ENCODE results near the gene ELMO1. TPM values are rescaled to one million over a fixed set of nuclear protein-coding genes. Genes with fewer than 3 reads are reported as not detected.

ELMO1 gene
- total and polyA plus RNA-seq, 4 donors, result 6.7 to 51.5 (median 14.8) TPM

- Histone ChIP-seq H3K36me3 (ENCODE audit: control insufficient read depth in 4 of 4, insufficient read depth in 3 of 4, low read depth in 1 of 4, low read length in 3 of 4) (peaks cover 0 to 27% (median 12%) of the 10 kb centered on the region in 4 donors), H3K27ac (ENCODE audit: low read depth in 1 of 2, low read length in 2 of 2) (no peak overlapping the region)
- no peak for DNase-seq (ENCODE audit: low spot score)
Measured at GRCh38 chr7:36862771-36863261, 585.8 kb downstream of the ELMO1 start.

GRCh38 chr7:36861656-36862055 is 587.0 kb downstream of the ELMO1 start:
- H3K27ac ChIP-seq (ENCODE audit: low read depth in 1 of 2, low read length in 2 of 2), result no peak overlapping the region
- 98% methylated on average over 11 of the region's 11 CpGs for WGBS
- DNase-seq (ENCODE audit: low spot score), result no peak
- no peak for TF ChIP-seq YY1 (IDR thresholded peaks at IDR 0.05)
- no peak for TF ChIP-seq JUND (IDR thresholded peaks at IDR 0.05)
- no peak for TF ChIP-seq HNF4A (conservative IDR thresholded peaks at IDR 0.05)
- no peak for TF ChIP-seq FOXA2 (IDR thresholded peaks at IDR 0.05)
- TF ChIP-seq, protein P1, sequence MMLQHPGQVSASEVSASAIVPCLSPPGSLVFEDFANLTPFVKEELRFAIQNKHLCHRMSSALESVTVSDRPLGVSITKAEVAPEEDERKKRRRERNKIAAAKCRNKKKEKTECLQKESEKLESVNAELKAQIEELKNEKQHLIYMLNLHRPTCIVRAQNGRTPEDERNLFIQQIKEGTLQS (IDR thresholded peaks at IDR 0.05), result no peak
- no peak for TF ChIP-seq EGR1 (IDR thresholded peaks at IDR 0.05; ENCODE audit: low read depth in 2 of 2)
- TF ChIP-seq TAF1 (conservative IDR thresholded peaks at IDR 0.05), result no peak
- no peak for TF ChIP-seq HNF4G (IDR thresholded peaks at IDR 0.05)
- no peak for TF ChIP-seq GABPA (IDR thresholded peaks at IDR 0.05 in 1 of 2, conservative IDR thresholded peaks at IDR 0.05 in 1 of 2)
- no peak for TF ChIP-seq SP1 (IDR thresholded peaks at IDR 0.05)
- TF ChIP-seq, protein P2, sequence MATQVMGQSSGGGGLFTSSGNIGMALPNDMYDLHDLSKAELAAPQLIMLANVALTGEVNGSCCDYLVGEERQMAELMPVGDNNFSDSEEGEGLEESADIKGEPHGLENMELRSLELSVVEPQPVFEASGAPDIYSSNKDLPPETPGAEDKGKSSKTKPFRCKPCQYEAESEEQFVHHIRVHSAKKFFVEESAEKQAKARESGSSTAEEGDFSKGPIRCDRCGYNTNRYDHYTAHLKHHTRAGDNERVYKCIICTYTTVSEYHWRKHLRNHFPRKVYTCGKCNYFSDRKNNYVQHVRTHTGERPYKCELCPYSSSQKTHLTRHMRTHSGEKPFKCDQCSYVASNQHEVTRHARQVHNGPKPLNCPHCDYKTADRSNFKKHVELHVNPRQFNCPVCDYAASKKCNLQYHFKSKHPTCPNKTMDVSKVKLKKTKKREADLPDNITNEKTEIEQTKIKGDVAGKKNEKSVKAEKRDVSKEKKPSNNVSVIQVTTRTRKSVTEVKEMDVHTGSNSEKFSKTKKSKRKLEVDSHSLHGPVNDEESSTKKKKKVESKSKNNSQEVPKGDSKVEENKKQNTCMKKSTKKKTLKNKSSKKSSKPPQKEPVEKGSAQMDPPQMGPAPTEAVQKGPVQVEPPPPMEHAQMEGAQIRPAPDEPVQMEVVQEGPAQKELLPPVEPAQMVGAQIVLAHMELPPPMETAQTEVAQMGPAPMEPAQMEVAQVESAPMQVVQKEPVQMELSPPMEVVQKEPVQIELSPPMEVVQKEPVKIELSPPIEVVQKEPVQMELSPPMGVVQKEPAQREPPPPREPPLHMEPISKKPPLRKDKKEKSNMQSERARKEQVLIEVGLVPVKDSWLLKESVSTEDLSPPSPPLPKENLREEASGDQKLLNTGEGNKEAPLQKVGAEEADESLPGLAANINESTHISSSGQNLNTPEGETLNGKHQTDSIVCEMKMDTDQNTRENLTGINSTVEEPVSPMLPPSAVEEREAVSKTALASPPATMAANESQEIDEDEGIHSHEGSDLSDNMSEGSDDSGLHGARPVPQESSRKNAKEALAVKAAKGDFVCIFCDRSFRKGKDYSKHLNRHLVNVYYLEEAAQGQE (IDR thresholded peaks at IDR 0.05), result no peak
- H3K4me3 ChIP-seq (ENCODE audit: low read depth in 1 of 3, low read length in 3 of 3), result no peak overlapping the region
- H3K36me3 ChIP-seq (ENCODE audit: control insufficient read depth in 4 of 4, insufficient read depth in 3 of 4, low read depth in 1 of 4, low read length in 3 of 4), result peaks cover 0 to 30% (median 13%) of the 10 kb centered on the region in 4 donors
- H3K9ac ChIP-seq (ENCODE audit: low read depth in 1 of 2, low read length in 2 of 2), result no peak overlapping the region
- no peaks in the 10 kb centered on the region for H3K4me1 ChIP-seq (ENCODE audit: control insufficient read depth in 4 of 4, insufficient read depth in 4 of 4, low read length in 3 of 4)
- H3K27me3 ChIP-seq (ENCODE audit: control insufficient read depth in 4 of 4, insufficient read depth in 4 of 4, low read length in 3 of 4), result no peaks in the 10 kb centered on the region
- no peaks in the 10 kb centered on the region for H3K9me3 ChIP-seq (ENCODE audit: control insufficient read depth in 4 of 4, low read length in 3 of 4)

More at GRCh38 chr7:36862771-36863261, 585.8 kb downstream of the ELMO1 start:
- H3K4me1 ChIP-seq (ENCODE audit: control insufficient read depth in 4 of 4, insufficient read depth in 4 of 4, low read length in 3 of 4), result no peaks in the 10 kb centered on the region
- no peaks in the 10 kb centered on the region for H3K9me3 ChIP-seq (ENCODE audit: control insufficient read depth in 4 of 4, low read length in 3 of 4)
- 93% methylated on average over 4 of the region's 4 CpGs for WGBS
- no peak overlapping the region for H3K4me3 ChIP-seq (ENCODE audit: low read depth in 1 of 3, low read length in 3 of 3)
- H3K9ac ChIP-seq (ENCODE audit: low read depth in 1 of 2, low read length in 2 of 2), result no peak overlapping the region
- no peaks in the 10 kb centered on the region for H3K27me3 ChIP-seq (ENCODE audit: control insufficient read depth in 4 of 4, insufficient read depth in 4 of 4, low read length in 3 of 4)
- TF ChIP-seq HNF4A (conservative IDR thresholded peaks at IDR 0.05), result no peak
- no peak for TF ChIP-seq RXRA (IDR thresholded peaks at IDR 0.05)
- no peak for TF ChIP-seq TAF1 (conservative IDR thresholded peaks at IDR 0.05)
- TF ChIP-seq FOXA1 (IDR thresholded peaks at IDR 0.05), result no peak
- TF ChIP-seq JUND (IDR thresholded peaks at IDR 0.05), result no peak
- TF ChIP-seq, protein P3, sequence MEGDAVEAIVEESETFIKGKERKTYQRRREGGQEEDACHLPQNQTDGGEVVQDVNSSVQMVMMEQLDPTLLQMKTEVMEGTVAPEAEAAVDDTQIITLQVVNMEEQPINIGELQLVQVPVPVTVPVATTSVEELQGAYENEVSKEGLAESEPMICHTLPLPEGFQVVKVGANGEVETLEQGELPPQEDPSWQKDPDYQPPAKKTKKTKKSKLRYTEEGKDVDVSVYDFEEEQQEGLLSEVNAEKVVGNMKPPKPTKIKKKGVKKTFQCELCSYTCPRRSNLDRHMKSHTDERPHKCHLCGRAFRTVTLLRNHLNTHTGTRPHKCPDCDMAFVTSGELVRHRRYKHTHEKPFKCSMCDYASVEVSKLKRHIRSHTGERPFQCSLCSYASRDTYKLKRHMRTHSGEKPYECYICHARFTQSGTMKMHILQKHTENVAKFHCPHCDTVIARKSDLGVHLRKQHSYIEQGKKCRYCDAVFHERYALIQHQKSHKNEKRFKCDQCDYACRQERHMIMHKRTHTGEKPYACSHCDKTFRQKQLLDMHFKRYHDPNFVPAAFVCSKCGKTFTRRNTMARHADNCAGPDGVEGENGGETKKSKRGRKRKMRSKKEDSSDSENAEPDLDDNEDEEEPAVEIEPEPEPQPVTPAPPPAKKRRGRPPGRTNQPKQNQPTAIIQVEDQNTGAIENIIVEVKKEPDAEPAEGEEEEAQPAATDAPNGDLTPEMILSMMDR (IDR thresholded peaks at IDR 0.05; ENCODE audit: low read depth, low read length, missing input control), result no peak

Measured in liver (tissue), 9 donors.